Panc1 (cell line): ENCODE measurements around the gene UNKL. TPM values are rescaled to one million over a fixed set of nuclear protein-coding genes. Genes with fewer than 3 reads are reported as not detected.

Experiments
- ATAC-seq: fragments of 200-7000 bp; cut with Tn5 transposase; 2 replicates; pipeline ENCODE4 v1.9.1; 2020; ENCODE audit warnings: mild to moderate bottlenecking, moderate library complexity
- BruUV-seq: library from RNA; stranded (reverse); fragments of 400-500 nt; replicated peaks from 2 replicates; lab custom pipeline; 2021; lab: Mats Ljungman, UMichigan
- CTCF ChIA-PET: fragments of 300-600 bp; sonication (Branson Sonifier 250); formaldehyde crosslinking; loops from one replicate; lab custom pipeline; 2022; ENCODE audit warnings: antibody characterized with exemption; lab: Charles Lee
- POLR2A ChIA-PET: fragments of 300-600 bp; sonication (Branson Sonifier 250); formaldehyde crosslinking; loops from one replicate; lab custom pipeline; 2022; ENCODE audit warnings: antibody characterized with exemption; lab: Charles Lee
- DNase-seq: peaks from one replicate; pipeline ENCODE4 v3.0.0-alpha.2; 2010; ENCODE audit warnings: low read depth, low spot score
- H3K27ac ChIP-seq: 2 replicates; pipeline ENCODE4 v1.5.1; 2011; ENCODE audit warnings: mild to moderate bottlenecking, low read length, inconsistent platforms
- H3K27me3 ChIP-seq: fragments of 200-500 bp; sonication (Bioruptor generic); 2 replicates; pipeline ENCODE4 v1.6.0; 2014; ENCODE audit warnings: low read length, inconsistent platforms; ENCODE audit not compliant: control insufficient read depth, insufficient read depth
- H3K36me3 ChIP-seq: fragments of 200-500 bp; sonication (Bioruptor generic); 2 replicates; pipeline ENCODE4 v1.5.1; 2014; ENCODE audit warnings: inconsistent platforms, mild to moderate bottlenecking, low read length, moderate library complexity; ENCODE audit not compliant: control insufficient read depth, insufficient read depth
- H3K4me1 ChIP-seq: 2 replicates; pipeline ENCODE4 v1.5.1; 2011; ENCODE audit warnings: inconsistent platforms, mild to moderate bottlenecking, low read length, moderate library complexity; ENCODE audit not compliant: control insufficient read depth, insufficient read depth
- H3K4me3 ChIP-seq, 2 experiments: 2 replicates each; pipeline ENCODE4 v1.5.1; 2011 to 2012; ENCODE audit warnings: low read depth in 2 of 2, low read length in 2 of 2, mild to moderate bottlenecking in 2 of 2, inconsistent platforms in 1 of 2, moderate library complexity in 1 of 2
- H3K9me3 ChIP-seq: fragments of 200-500 bp; sonication (Bioruptor generic); 2 replicates; pipeline ENCODE4 v1.5.1; 2014; ENCODE audit warnings: low read depth, mild to moderate bottlenecking, inconsistent platforms, low read length, moderate library complexity; ENCODE audit not compliant: control insufficient read depth, insufficient read depth
- POLR2AphosphoS5 ChIP-seq: IDR thresholded peaks from 2 replicates; pipeline ENCODE4 v1.6.1; 2012; ENCODE audit warnings: mild to moderate bottlenecking, low read depth, low read length, moderate library complexity
- SIN3A ChIP-seq: IDR thresholded peaks from 2 replicates; pipeline ENCODE4 v1.6.1; 2012; ENCODE audit warnings: low read depth, mild to moderate bottlenecking, low read length, moderate library complexity, borderline replicate concordance; ENCODE audit not compliant: insufficient read depth
- TCF7L2 ChIP-seq: IDR thresholded peaks from 2 replicates; pipeline ENCODE4 v1.6.1; 2011; ENCODE audit warnings: mild to moderate bottlenecking, low read depth, low read length, inconsistent platforms
- in situ Hi-C: cut with HindIII; loops from 2 replicates; pipeline ENCODE4 v1.10.0; 2016; ENCODE audit warnings: low sequenced_read_pairs, low pct_unique_long_range_greater_than_20kb
- intact Hi-C: fragments of 100-400 bp; cut with micrococcal nuclease; formaldehyde crosslinking; loops from one replicate; pipeline ENCODE4 v1.10.0; 2022; ENCODE audit not compliant: unreplicated experiment
- total RNA-seq: library from RNA; stranded (reverse); gene quantifications from one replicate; pipeline ENCODE4 v1.2.1, GENCODE V29; 2021; ENCODE audit not compliant: unreplicated experiment
- TF ChIP-seq, protein P1 (sequence below), 2 experiments: IDR thresholded peaks; 2 replicates each; pipeline ENCODE4 v1.6.1; 2011 to 2012; ENCODE audit warnings: low read depth in 2 of 2, control low read depth in 1 of 2, low read length in 1 of 2, mild to moderate bottlenecking in 1 of 2, moderate library complexity in 1 of 2; ENCODE audit not compliant: insufficient read depth in 1 of 2
- TF ChIP-seq, protein P2 (sequence below): fragments of 450-650 bp; IDR thresholded peaks from 2 replicates; pipeline ENCODE4 v1.5.1; 2017; ENCODE audit warnings: mild to moderate bottlenecking

Gene UNKL
- total RNA-seq, 1 experiment from 2014 or later = 26.6 TPM

DNA sequence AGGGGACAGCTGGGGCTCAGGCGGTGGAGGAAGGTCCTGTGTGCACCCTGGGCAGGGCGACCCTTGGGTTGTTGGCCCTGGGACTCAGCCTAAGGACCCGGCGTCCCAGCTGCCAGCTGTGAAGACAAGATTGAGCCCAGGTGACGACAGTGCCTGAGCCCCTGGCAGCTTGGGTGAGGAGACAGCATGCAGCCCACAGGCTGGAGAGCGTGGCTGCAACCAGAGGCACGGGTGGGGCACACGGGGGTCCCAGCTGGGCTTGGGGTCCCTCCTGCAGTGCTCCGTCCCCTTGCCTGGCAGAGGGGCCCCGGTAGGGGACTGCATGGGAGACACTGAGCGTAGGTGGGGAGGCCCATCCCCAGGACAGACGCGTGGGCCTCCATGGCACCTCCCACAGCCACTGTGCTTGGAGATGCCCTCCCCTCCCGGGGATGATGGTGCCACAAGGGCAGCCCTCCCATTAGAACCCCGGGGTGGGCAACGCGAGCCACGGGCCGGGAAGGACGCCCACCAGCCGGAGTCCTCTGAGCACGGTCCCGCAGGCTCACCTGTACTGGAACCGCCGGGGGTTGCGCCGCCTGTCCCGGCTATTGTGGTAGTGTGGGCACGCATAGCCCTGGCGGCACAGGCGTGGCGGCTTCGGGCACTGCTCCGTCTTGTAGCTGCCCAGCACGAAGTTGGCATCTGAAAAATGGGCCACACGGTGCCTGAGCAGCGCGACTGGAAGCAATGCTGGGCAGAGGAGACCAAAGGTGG lies 15.5 kb downstream of the UNKL start:
- in situ Hi-C loops = no loop called here

DNA sequence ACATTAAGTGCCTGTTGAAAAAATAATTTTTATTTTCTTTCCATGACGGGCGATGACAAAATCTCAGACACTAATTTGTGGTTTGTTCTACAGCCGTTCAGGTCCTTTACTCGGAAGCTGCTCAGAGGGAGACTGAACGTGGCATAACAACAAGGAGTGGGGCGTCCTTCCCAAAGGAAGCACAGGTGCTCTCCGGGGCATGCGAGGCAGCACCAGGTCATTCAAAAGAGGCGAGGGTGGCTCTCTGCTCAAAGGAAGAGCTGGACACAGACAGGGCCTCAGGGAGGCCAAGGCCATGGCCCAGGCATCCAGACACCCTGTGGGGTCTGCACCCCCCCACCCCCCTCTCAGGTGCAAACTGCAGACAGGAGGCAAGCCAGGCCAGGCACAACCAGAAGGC lies 16.2 kb downstream of the UNKL start:
- ChIA-PET POLR2A (no interaction called here), CTCF (no interaction called here)
- TF ChIP-seq, protein P1, sequence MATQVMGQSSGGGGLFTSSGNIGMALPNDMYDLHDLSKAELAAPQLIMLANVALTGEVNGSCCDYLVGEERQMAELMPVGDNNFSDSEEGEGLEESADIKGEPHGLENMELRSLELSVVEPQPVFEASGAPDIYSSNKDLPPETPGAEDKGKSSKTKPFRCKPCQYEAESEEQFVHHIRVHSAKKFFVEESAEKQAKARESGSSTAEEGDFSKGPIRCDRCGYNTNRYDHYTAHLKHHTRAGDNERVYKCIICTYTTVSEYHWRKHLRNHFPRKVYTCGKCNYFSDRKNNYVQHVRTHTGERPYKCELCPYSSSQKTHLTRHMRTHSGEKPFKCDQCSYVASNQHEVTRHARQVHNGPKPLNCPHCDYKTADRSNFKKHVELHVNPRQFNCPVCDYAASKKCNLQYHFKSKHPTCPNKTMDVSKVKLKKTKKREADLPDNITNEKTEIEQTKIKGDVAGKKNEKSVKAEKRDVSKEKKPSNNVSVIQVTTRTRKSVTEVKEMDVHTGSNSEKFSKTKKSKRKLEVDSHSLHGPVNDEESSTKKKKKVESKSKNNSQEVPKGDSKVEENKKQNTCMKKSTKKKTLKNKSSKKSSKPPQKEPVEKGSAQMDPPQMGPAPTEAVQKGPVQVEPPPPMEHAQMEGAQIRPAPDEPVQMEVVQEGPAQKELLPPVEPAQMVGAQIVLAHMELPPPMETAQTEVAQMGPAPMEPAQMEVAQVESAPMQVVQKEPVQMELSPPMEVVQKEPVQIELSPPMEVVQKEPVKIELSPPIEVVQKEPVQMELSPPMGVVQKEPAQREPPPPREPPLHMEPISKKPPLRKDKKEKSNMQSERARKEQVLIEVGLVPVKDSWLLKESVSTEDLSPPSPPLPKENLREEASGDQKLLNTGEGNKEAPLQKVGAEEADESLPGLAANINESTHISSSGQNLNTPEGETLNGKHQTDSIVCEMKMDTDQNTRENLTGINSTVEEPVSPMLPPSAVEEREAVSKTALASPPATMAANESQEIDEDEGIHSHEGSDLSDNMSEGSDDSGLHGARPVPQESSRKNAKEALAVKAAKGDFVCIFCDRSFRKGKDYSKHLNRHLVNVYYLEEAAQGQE (IDR thresholded peaks at IDR 0.05; ENCODE audit: insufficient read depth in 1 of 2, low read depth in 2 of 2, low read length in 1 of 2) = no peak
- TF ChIP-seq TCF7L2 (no peak), POLR2AphosphoS5 (no peak), SIN3A (no peak)
- TF ChIP-seq, protein P2, sequence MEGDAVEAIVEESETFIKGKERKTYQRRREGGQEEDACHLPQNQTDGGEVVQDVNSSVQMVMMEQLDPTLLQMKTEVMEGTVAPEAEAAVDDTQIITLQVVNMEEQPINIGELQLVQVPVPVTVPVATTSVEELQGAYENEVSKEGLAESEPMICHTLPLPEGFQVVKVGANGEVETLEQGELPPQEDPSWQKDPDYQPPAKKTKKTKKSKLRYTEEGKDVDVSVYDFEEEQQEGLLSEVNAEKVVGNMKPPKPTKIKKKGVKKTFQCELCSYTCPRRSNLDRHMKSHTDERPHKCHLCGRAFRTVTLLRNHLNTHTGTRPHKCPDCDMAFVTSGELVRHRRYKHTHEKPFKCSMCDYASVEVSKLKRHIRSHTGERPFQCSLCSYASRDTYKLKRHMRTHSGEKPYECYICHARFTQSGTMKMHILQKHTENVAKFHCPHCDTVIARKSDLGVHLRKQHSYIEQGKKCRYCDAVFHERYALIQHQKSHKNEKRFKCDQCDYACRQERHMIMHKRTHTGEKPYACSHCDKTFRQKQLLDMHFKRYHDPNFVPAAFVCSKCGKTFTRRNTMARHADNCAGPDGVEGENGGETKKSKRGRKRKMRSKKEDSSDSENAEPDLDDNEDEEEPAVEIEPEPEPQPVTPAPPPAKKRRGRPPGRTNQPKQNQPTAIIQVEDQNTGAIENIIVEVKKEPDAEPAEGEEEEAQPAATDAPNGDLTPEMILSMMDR = no peak
- Histone ChIP-seq H3K27me3 (no peaks in the 10 kb centered on the region), H3K36me3 (no peaks in the 10 kb centered on the region), H3K27ac (no peak overlapping the region), H3K4me1 (no peaks in the 10 kb centered on the region), H3K4me3 (no peak overlapping the region), H3K9me3 (no peaks in the 10 kb centered on the region)
- no peak for ATAC-seq
- BruUV-seq = no TSS peak
- in situ Hi-C loops (no loop called here), intact Hi-C loops (no loop called here)
- DNase-seq = no peak

More for the DNA sequence above, 15.5 kb downstream of the UNKL start:
- H3K9me3 ChIP-seq = no peaks in the 10 kb centered on the region
- no peaks in the 10 kb centered on the region for H3K36me3 ChIP-seq
- H3K4me3 ChIP-seq = no peak overlapping the region
- intact Hi-C loops = no loop called here
- no peaks in the 10 kb centered on the region for H3K27me3 ChIP-seq
- H3K4me1 ChIP-seq = no peaks in the 10 kb centered on the region
- POLR2A ChIA-PET = no interaction called here
- no peak for DNase-seq
- CTCF ChIA-PET = no interaction called here
- peak; percentile 25; the same call in 1 of the 2 replicates for ATAC-seq
- TF ChIP-seq, protein P2 = no peak
- TF ChIP-seq, protein P1 (IDR thresholded peaks at IDR 0.05; ENCODE audit: insufficient read depth in 1 of 2, low read depth in 2 of 2, low read length in 1 of 2) = no peak
- TF ChIP-seq POLR2AphosphoS5 = no peak
- TF ChIP-seq SIN3A = no peak
- no peak for TF ChIP-seq TCF7L2
- no peak overlapping the region for H3K27ac ChIP-seq
- no TSS peak for BruUV-seq
